H1 (cell line): ENCODE measurements around the gene TBC1D22B. TPM values are rescaled to one million over a fixed set of nuclear protein-coding genes. Genes with fewer than 3 reads are reported as not detected.

Experiments used
- CTCF ChIA-PET: fragments of 300-600 bp; sonication (Branson Sonifier 250); formaldehyde crosslinking; loops from one replicate; lab custom pipeline; 2021; ENCODE audit not compliant: partially characterized antibody; lab: Charles Lee
- POLR2A ChIA-PET: fragments of 300-600 bp; sonication (Branson Sonifier 250); formaldehyde crosslinking; loops from one replicate; lab custom pipeline; 2021; ENCODE audit warnings: inconsistent platforms; ENCODE audit not compliant: partially characterized antibody; lab: Charles Lee
- DNase-seq, 2 experiments: peaks; one replicate each; pipeline versions ENCODE4 v3.0.0 to v3.0.0-alpha.2; 2010 to 2022; ENCODE audit warnings: low spot score in 2 of 2, low read depth in 1 of 2, mixed read lengths in 1 of 2
- FAIRE-seq: peaks from 2 replicates; lab custom pipeline; 2011; peaks lifted over from hg19 to GRCh38; lab: Jason Lieb, UNC
- H2AFZ ChIP-seq: 2 replicates; pipeline ENCODE4 v1.8.1; 2012; ENCODE audit warnings: low read length, inconsistent platforms
- H2AK5ac ChIP-seq: 2 replicates; pipeline ENCODE4 v1.6.1; 2013; ENCODE audit warnings: low read depth, low read length
- H2BK120ac ChIP-seq: replicated peaks from 2 replicates; pipeline ENCODE3; 2013; ENCODE audit warnings: low read depth, low read length, inconsistent platforms
- H2BK12ac ChIP-seq: 2 replicates; pipeline ENCODE4 v1.6.1; 2013; ENCODE audit warnings: low read depth, low read length
- H2BK15ac ChIP-seq: 2 replicates; pipeline ENCODE4 v1.6.1; 2013; ENCODE audit warnings: low read length
- H2BK20ac ChIP-seq: 2 replicates; pipeline ENCODE4 v1.6.1; 2013; ENCODE audit warnings: low read length
- H2BK5ac ChIP-seq: 2 replicates; pipeline ENCODE4 v1.6.1; 2013; ENCODE audit warnings: low read depth, low read length
- H3K14ac ChIP-seq: 2 replicates; pipeline ENCODE4 v1.6.1; 2013; ENCODE audit warnings: inconsistent platforms; ENCODE audit not compliant: insufficient read length
- H3K18ac ChIP-seq: 2 replicates; pipeline ENCODE4 v1.6.1; 2013; ENCODE audit warnings: low read length; ENCODE audit errors: extremely low read depth
- H3K23ac ChIP-seq: 2 replicates; pipeline ENCODE4 v1.6.1; 2013; ENCODE audit warnings: inconsistent platforms; ENCODE audit not compliant: insufficient read length
- H3K23me2 ChIP-seq: 2 replicates; pipeline ENCODE4 v1.6.1; 2013; ENCODE audit warnings: low read depth, low read length
- H3K27ac ChIP-seq: 2 replicates; pipeline ENCODE4 v1.6.1; 2011; ENCODE audit warnings: low read depth, low read length, inconsistent platforms
- H3K27me3 ChIP-seq, 4 experiments: replicated peaks in 1 of 4; 1 replicate in 1 of 4; 2 replicates in 3 of 4; pipeline versions ENCODE4 v1.6.1 to v1.8.1; 2011 to 2013; ENCODE audit warnings: low read length in 3 of 4, mild to moderate bottlenecking in 3 of 4, inconsistent platforms in 2 of 4, mixed read lengths in 2 of 4, moderate library complexity in 1 of 4; ENCODE audit not compliant: control insufficient read depth in 3 of 4, insufficient read depth in 3 of 4; ENCODE audit errors: extremely low read depth in 1 of 4
- H3K36me3 ChIP-seq, 4 experiments: 2 replicates each; pipeline versions ENCODE4 v1.6.1 to v1.8.1; 2011 to 2013; ENCODE audit warnings: mild to moderate bottlenecking in 4 of 4, low read length in 3 of 4, moderate library complexity in 2 of 4, control low read depth in 1 of 4, inconsistent platforms in 1 of 4; ENCODE audit not compliant: insufficient read depth in 4 of 4, control insufficient read depth in 2 of 4
- H3K4ac ChIP-seq: replicated peaks from 2 replicates; pipeline ENCODE3; 2013; ENCODE audit warnings: low read length, low read depth, mixed read lengths, inconsistent platforms; ENCODE audit not compliant: insufficient read length
- H3K4me1 ChIP-seq, 4 experiments: replicated peaks in 1 of 4; 1 replicate in 1 of 4; 2 replicates in 3 of 4; pipeline versions ENCODE4 v1.6.1 to v1.8.1; 2011 to 2013; ENCODE audit warnings: low read length in 3 of 4, inconsistent platforms in 2 of 4, mixed read lengths in 1 of 4; ENCODE audit not compliant: insufficient read depth in 4 of 4, control insufficient read depth in 3 of 4
- H3K4me2 ChIP-seq, 2 experiments: 2 replicates each; pipeline versions ENCODE4 v1.6.1 to v1.8.1; 2011 to 2013; ENCODE audit warnings: low read depth in 2 of 2, low read length in 2 of 2, control low read depth in 1 of 2, inconsistent platforms in 1 of 2, mild to moderate bottlenecking in 1 of 2; ENCODE audit not compliant: insufficient read depth in 1 of 2
- H3K4me3 ChIP-seq, 4 experiments: fragments of 200-600, 300-600 bp in 1 of 4; sonication (generic), shearing (Covaris generic), sonication (Bioruptor Twin) in 1 of 4; 2 replicates each; pipeline versions ENCODE4 v1.5.1 to v1.8.1; 2011 to 2016; ENCODE audit warnings: low read length in 4 of 4, low read depth in 3 of 4, control low read depth in 2 of 4, inconsistent platforms in 2 of 4, mild to moderate bottlenecking in 2 of 4, mixed read lengths in 1 of 4, moderate library complexity in 1 of 4; ENCODE audit not compliant: insufficient read depth in 2 of 4; ENCODE audit errors: extremely low read depth in 1 of 4
- H3K56ac ChIP-seq: replicated peaks from 2 replicates; pipeline ENCODE3; 2013; ENCODE audit warnings: low read depth, mild to moderate bottlenecking, mixed read lengths, low read length, inconsistent platforms; ENCODE audit not compliant: insufficient read length
- H3K79me1 ChIP-seq: 2 replicates; pipeline ENCODE4 v1.6.1; 2013; ENCODE audit warnings: low read depth, low read length, control low read depth
- H3K79me2 ChIP-seq, 2 experiments: 2 replicates each; pipeline versions ENCODE4 v1.6.1 to v1.8.1; 2012 to 2013; ENCODE audit warnings: low read length in 2 of 2, mild to moderate bottlenecking in 2 of 2, inconsistent platforms in 1 of 2; ENCODE audit not compliant: insufficient read depth in 2 of 2, control insufficient read depth in 1 of 2
- H3K9ac ChIP-seq, 4 experiments: replicated peaks in 1 of 4; 1 replicate in 1 of 4; 2 replicates in 3 of 4; pipeline versions ENCODE4 v1.6.1 to v1.8.1; 2011 to 2013; ENCODE audit warnings: low read depth in 3 of 4, low read length in 3 of 4, control low read depth in 2 of 4, mild to moderate bottlenecking in 2 of 4, moderate library complexity in 2 of 4, inconsistent platforms in 1 of 4; ENCODE audit errors: extremely low read depth in 1 of 4
- H3K9me3 ChIP-seq, 2 experiments: 2 replicates each; pipeline versions ENCODE4 v1.6.1 to v1.8.1; 2012 to 2013; ENCODE audit warnings: mild to moderate bottlenecking in 2 of 2, moderate library complexity in 2 of 2, control low read depth in 1 of 2, inconsistent platforms in 1 of 2, low read depth in 1 of 2, low read length in 1 of 2, mixed read lengths in 1 of 2; ENCODE audit not compliant: insufficient read depth in 2 of 2
- H4K20me1 ChIP-seq, 2 experiments: replicated peaks in 1 of 2; 2 replicates each; pipeline versions ENCODE3 to v1.8.1; 2011 to 2013; ENCODE audit warnings: inconsistent platforms in 2 of 2, low read length in 2 of 2, mild to moderate bottlenecking in 1 of 2; ENCODE audit not compliant: insufficient read depth in 2 of 2, control insufficient read depth in 1 of 2
- H4K5ac ChIP-seq: 2 replicates; pipeline ENCODE4 v1.6.1; 2013; ENCODE audit warnings: low read length, low read depth, mixed read lengths, inconsistent platforms; ENCODE audit not compliant: insufficient read length
- H4K8ac ChIP-seq: 2 replicates; pipeline ENCODE4 v1.8.0; 2013; ENCODE audit warnings: mild to moderate bottlenecking, moderate library complexity, low read length, inconsistent platforms; ENCODE audit not compliant: insufficient read depth; ENCODE audit errors: extremely low read depth
- H4K91ac ChIP-seq: replicated peaks from 2 replicates; pipeline ENCODE3; 2013; ENCODE audit warnings: low read length, mixed read lengths, inconsistent platforms; ENCODE audit not compliant: insufficient read length
- WGBS, 2 experiments: shearing (Covaris generic) in 1 of 2; methylation state at CpG; one replicate each; pipeline versions ENCODE4 v1.1.6 to v1.1.7; 2013 to 2015; ENCODE audit warnings: low lambda C conversion rate in 2 of 2, mixed read lengths in 2 of 2, inconsistent platforms in 1 of 2, low coverage in 1 of 2, missing lambda C conversion rate in 1 of 2; ENCODE audit not compliant: insufficient replicate concordance in 2 of 2, insufficient coverage in 1 of 2, insufficient read length in 1 of 2; ENCODE audit errors: extremely low coverage in 1 of 2, missing lambda C conversion rate in 1 of 2; 5-methylcytosine and 5-hydroxymethylcytosine counted together
- polyA plus RNA-seq, 7 experiments: library from polyadenylated mRNA; depleted of rRNA in 3 of 7; stranded (reverse) in 5 of 7; unstranded in 2 of 7; fragments of >200 nt in 5 of 7; fragments of 200-250 nt in 2 of 7; gene quantifications; 1 replicate in 5 of 7; 2 replicates in 1 of 7; 4 replicates in 1 of 7; pipeline versions ENCODE4 v1.2.1 to v1.2.3, GENCODE V29; 2011 to 2013; ENCODE audit warnings: missing spikeins in 2 of 7, mixed read lengths in 2 of 7
- total RNA-seq: library from RNA; stranded (reverse); fragmentation: NEBNext Ultra II Directional; extraction: Animal tissue kit (Norgen Biotek cat#: 25700); gene quantifications from 2 replicates; pipeline ENCODE4 v1.2.1, GENCODE V29; 2021

The TBC1D22B gene
- total and polyA plus RNA-seq, 2 of the 8 experiments (the other 6 are each of a cell fraction or from before 2014, with no cell fraction given): 10.1 to 17.4 TPM

- H4K20me1 ChIP-seq: no peaks in the 10 kb centered on the region
- no peak for FAIRE-seq
- no peak overlapping the region for H3K27ac ChIP-seq
- H4K8ac ChIP-seq: no peak overlapping the region; the same call in 1 of the 2 replicates
- WGBS, 2 experiments: 95% methylated on average over 4 of the region's 4 CpGs; no CpG with 5 or more reads in 1 of the 2 experiments
- no peaks in the 10 kb centered on the region for H3K9me3 ChIP-seq
- no peak overlapping the region for H2BK12ac ChIP-seq
- no peaks in the 10 kb centered on the region for H3K79me1 ChIP-seq
- H3K14ac ChIP-seq: no peak overlapping the region
- no peak overlapping the region for H3K9ac ChIP-seq
- no peak overlapping the region for H4K91ac ChIP-seq
- H3K4me1 ChIP-seq: no peaks in the 10 kb centered on the region
- H3K4me3 ChIP-seq: no peak overlapping the region
- no peak overlapping the region for H3K23ac ChIP-seq
- H4K5ac ChIP-seq: no peak overlapping the region
- H3K79me2 ChIP-seq: no peaks in the 10 kb centered on the region
- no peaks in the 10 kb centered on the region for H3K27me3 ChIP-seq
- no peak overlapping the region for H2BK20ac ChIP-seq
- DNase-seq: no peak
- ChIA-PET POLR2A (no interaction called here), CTCF (interaction anchor here (0.6 to 1.4 kb wide), 2 partner anchors 15 to 218 kb away, joined by 3 read pairs; no protein-coding TSS in a partner anchor)
- H3K23me2 ChIP-seq: no peaks in the 10 kb centered on the region
- H2BK15ac ChIP-seq: no peak overlapping the region
- no peak overlapping the region for H3K4me2 ChIP-seq
- no peak overlapping the region for H2AFZ ChIP-seq
- H2BK120ac ChIP-seq: no peak overlapping the region
- no peak overlapping the region for H3K4ac ChIP-seq
- no peak overlapping the region for H2BK5ac ChIP-seq
- H3K18ac ChIP-seq: no peak overlapping the region
- H3K36me3 ChIP-seq: no peaks in the 10 kb centered on the region
- H3K56ac ChIP-seq: no peak overlapping the region
- H2AK5ac ChIP-seq: no peak overlapping the region
Observed at GRCh38 chr6:37239950-37240713, 17.4 kb upstream of the TBC1D22B start.
